GM21381 (cell line): ENCODE measurements around the gene GSTT2.

Experiments used
- ATAC-seq: cut with Tn5 transposase; IDR thresholded peaks from one replicate; pipeline ENCODE4 v1.9.1; 2021; ENCODE audit warnings: mild to moderate bottlenecking, moderate library complexity; ENCODE audit not compliant: unreplicated experiment

Gene GSTT2

GRCh38 chr22:24008381-24009226, 28.7 kb downstream of the GSTT2 start:
- no peak for ATAC-seq

- ATAC-seq = no peak
Measured at GRCh38 chr22:24009227-24010017, 29.5 kb downstream of the GSTT2 start.

DNA sequence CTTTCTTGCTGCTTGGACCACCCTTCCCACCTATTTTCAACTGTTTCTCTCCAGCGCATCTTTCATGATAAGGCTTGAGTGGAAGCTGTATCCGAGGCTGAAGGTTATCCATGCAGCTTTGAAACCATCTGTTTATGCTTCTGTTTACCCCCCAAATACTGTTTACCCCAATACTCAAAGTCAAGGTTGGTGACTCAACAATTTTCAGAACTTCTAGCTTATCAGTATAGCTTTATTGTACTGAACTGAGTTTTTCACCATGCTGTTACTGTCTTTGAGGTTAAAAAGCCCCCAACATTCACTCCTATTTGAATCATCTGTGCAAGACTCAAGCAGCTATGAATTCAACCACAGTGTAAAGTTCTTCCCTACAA, 30.1 kb downstream of the GSTT2 start:
- ATAC-seq = no peak

GRCh38 chr22:24011735-24012068, 31.8 kb downstream of the GSTT2 start:
- no peak for ATAC-seq

- no peak for ATAC-seq
Measured at GRCh38 chr22:24016156-24016555, 36.2 kb downstream of the GSTT2 start.

DNA sequence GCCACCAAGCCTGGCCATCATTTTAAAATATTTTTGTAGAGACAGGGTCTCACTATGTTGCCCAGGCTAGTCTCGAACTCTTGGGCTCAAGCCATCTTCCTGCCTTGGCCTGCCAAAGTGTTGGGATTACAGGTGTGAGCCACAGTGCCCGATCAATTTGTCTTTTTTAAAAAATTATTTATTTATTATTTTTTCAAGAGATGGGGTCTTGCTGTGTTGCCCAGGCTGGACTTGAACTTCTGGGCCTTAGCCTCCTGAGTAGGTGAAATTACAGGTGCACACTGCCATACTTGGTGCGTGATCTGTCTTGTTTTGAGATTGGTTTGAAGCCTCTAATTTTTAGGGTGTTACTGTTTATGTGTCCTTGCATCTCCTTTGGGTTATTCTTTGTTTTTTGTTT, 41.4 kb downstream of the GSTT2 start:
- ATAC-seq = no peak

DNA sequence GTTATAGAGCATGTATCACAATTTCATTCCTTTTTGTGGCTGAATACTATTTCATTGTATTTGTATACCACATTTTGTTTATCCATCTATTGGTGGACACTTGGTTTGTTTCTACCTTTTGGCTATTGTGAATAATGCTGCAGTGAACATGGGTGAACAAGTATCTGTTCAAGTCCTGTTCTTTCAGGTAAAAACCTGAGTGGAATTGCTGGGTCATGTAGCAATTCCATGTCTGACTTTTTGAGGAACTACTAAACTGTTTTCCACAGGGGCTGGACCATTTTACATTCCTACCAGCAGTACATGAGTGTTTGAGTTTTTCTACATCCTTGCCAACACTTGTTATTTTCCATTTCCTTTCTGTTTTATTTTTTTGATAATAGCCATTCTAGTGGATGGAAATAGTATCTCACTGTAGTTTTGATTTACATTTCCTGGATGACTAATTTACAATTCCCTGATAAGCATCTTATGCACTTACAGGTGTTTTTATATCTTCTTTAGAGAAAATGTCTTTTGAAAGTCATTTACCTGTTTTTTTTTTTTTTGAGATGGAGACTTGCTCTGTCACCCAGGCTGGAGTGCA, 43.4 kb downstream of the GSTT2 start:
- no peak for ATAC-seq

GRCh38 chr22:24024354-24024753, 44.4 kb downstream of the GSTT2 start:
- ATAC-seq = no peak

GRCh38 chr22:24025475-24025874, 45.5 kb downstream of the GSTT2 start:
- no peak for ATAC-seq

DNA sequence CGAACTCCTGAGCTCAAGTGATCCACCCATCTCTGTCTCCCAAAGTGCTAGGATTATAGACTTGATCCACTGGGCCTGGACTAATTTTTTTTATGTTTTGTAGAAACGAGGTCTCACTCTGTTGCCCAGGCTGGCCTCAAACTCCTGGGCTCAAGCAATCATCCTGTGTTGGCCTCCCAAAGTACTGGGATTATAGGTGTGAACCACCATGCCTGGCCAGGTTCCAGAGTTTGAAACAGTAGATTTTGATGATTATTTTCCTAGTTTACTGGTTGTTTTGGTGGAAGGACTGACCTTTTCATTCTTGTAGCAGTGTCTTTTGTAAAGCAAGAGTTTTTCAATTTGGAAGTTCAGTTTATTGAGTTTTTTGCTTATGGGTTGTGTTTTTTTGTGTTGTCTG, 46.1 kb downstream of the GSTT2 start:
- no peak for ATAC-seq

GRCh38 chr22:24026733-24027132, 46.8 kb downstream of the GSTT2 start:
- no peak for ATAC-seq

DNA sequence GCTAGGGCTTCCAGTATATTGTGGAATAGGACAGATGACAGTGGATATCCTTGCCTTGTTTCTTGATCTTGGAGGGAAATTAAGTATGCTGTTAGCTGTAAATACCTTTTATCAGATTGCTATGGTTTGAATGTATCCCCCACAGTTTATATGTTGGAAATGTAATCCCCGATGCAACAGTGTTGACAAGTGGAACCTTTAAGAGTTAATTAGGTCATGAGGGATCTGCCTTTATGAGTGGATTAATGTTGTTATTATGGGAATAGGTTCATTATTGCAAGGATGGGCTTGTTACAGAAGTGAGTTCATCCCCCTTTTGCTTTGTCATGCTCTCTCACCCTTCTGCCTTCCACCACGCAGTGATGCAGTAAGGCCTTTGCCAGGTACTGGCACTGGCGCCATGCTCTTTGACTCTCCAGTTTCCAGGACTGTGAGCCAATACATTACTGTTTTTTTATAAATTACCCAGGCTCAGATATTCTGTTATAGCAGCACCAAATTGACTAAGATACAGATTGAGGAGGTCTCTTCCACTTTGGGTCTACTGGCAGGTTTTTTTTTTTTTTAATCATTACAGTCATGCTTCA, 47.5 kb downstream of the GSTT2 start:
- ATAC-seq = no peak

- ATAC-seq = no peak
Measured at GRCh38 chr22:24027991-24028390, 48.1 kb downstream of the GSTT2 start.

- ATAC-seq = no peak
Measured at GRCh38 chr22:24028533-24028932, 48.6 kb downstream of the GSTT2 start.

DNA sequence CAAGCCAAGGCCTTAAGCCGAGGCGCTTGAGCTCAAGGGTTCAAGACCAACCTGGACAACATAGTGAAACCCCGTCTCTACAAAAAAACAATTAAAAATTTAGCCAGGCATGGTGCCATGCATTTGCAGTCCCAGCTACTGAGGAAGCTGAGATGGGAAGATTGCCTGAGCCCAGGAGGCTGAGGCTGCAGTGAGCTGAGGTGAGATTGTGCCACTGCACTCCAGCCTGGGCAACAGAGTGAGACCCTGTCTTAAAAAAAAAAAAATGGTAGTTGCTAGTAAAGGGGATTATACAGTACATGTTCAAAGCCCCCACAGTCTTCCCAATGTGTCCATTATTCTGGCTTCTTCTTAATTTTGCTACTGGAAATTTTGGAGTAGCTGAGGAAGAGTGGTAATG, 49.4 kb downstream of the GSTT2 start:
- no peak for ATAC-seq

DNA sequence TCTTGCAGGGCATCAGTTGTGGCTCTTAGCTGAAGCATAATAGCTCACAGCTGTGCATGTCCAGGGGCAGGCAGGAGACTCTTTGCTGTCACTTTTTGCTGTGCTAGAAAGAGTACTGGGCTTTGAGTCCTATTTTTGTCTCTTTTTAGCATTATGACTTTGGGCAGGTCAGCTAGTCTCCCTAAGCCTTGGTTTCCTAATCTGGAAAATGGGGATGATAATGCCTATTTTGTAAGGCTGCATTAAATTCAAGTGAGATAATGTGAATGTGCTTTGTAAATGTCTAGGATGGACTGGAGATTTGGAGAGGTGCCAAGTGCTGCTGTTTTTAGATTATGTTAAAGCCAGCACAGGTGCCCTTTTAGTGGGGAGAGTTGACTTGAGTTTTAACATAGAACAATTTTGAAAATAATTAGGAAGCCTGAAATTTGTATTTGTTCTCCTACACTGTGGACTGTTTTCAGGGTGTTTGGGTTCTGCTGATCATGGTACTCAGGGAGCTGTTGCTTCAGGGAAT, 50.3 kb downstream of the GSTT2 start:
- no peak for ATAC-seq
